Osteocyte (in vitro differentiated cells): Measurements from ENCODE around the gene KRT86. TPM values are rescaled to one million over a fixed set of nuclear protein-coding genes. Genes with fewer than 3 reads are reported as not detected.

ENCODE experiments used
- DNase-seq: peaks from one replicate; pipeline ENCODE4 v3.0.0; 2021; ENCODE audit warnings: mixed read lengths; ENCODE audit not compliant: unreplicated experiment; ENCODE audit errors: extremely low spot score
- H3K27ac Mint-ChIP-seq: one replicate; pipeline ENCODE4 v1.8.0; 2021; ENCODE audit warnings: mild to moderate bottlenecking, mixed read lengths; ENCODE audit not compliant: unreplicated experiment
- H3K27me3 Mint-ChIP-seq: one replicate; pipeline ENCODE4 v1.8.0; 2021; ENCODE audit warnings: mixed read lengths; ENCODE audit not compliant: unreplicated experiment
- H3K36me3 Mint-ChIP-seq: one replicate; pipeline ENCODE4 v1.8.0; 2021; ENCODE audit warnings: mixed read lengths; ENCODE audit not compliant: unreplicated experiment
- H3K4me1 Mint-ChIP-seq: one replicate; pipeline ENCODE4 v1.8.0; 2021; ENCODE audit warnings: mixed read lengths; ENCODE audit not compliant: unreplicated experiment
- H3K4me3 Mint-ChIP-seq: one replicate; pipeline ENCODE4 v1.8.0; 2021; ENCODE audit warnings: mild to moderate bottlenecking, moderate library complexity, mixed read lengths; ENCODE audit not compliant: unreplicated experiment
- H3K9me3 Mint-ChIP-seq: one replicate; pipeline ENCODE4 v1.8.0; 2021; ENCODE audit warnings: mixed read lengths; ENCODE audit not compliant: unreplicated experiment
- total RNA-seq: library from RNA; stranded (reverse); gene quantifications from 2 replicates; pipeline ENCODE4 v1.2.1, GENCODE V29; 2021
- TF ChIP-seq, protein P1 (sequence below): fragments of 200-600 bp; sonication (generic); IDR thresholded peaks from 2 replicates; pipeline ENCODE4 v1.5.0; 2021; ENCODE audit warnings: antibody characterized with exemption, mild to moderate bottlenecking, moderate library complexity

Gene KRT86
- total RNA-seq, 1 donor from 2014 or later: 0.24 TPM

DNA sequence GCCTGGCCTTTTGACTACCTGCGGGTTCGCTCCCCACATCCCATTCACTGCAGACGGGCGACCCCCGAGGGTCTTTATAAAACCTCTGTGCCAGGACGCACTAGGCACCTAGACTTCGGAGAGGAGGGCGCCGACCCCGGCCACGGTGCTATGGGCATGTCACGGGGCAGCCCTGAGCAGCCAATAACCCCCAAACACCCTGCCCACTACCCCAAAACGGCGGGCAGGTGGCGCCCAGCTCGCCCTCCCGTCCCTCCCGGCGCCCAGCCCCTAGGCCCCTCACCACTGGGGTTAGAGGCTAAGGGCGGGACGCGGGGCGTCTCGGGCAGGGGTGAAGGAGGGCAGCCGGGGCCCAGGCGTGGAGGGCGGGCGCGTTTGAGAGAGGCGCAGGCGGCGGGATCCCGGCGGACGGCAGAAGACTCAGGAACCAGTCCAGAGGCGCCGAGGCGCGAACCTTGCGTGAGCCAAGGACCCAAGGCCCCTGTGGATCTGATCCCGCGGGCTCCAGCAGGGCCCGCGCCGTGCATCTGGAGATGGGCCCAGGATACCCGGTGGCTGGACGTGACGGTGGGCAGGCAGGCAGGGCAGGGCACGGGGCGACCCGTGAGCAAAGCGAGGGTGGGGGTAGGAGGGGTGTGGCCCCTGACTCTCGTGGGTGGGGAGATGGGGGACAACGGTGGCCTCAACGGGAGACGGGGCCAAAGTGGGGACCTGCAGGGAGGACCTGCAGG, 81.8 kb downstream of the KRT86 start:
- Mint-ChIP-seq H3K36me3 (no peaks in the 10 kb centered on the region), H3K27ac (no peak overlapping the region), H3K27me3 (peaks cover 35% of the 10 kb centered on the region), H3K4me1 (peaks cover 20% of the 10 kb centered on the region), H3K9me3 (no peaks in the 10 kb centered on the region), H3K4me3 (no peak overlapping the region)
- peak; percentile 81 for DNase-seq
- TF ChIP-seq, protein P1, sequence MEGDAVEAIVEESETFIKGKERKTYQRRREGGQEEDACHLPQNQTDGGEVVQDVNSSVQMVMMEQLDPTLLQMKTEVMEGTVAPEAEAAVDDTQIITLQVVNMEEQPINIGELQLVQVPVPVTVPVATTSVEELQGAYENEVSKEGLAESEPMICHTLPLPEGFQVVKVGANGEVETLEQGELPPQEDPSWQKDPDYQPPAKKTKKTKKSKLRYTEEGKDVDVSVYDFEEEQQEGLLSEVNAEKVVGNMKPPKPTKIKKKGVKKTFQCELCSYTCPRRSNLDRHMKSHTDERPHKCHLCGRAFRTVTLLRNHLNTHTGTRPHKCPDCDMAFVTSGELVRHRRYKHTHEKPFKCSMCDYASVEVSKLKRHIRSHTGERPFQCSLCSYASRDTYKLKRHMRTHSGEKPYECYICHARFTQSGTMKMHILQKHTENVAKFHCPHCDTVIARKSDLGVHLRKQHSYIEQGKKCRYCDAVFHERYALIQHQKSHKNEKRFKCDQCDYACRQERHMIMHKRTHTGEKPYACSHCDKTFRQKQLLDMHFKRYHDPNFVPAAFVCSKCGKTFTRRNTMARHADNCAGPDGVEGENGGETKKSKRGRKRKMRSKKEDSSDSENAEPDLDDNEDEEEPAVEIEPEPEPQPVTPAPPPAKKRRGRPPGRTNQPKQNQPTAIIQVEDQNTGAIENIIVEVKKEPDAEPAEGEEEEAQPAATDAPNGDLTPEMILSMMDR: no peak

DNA sequence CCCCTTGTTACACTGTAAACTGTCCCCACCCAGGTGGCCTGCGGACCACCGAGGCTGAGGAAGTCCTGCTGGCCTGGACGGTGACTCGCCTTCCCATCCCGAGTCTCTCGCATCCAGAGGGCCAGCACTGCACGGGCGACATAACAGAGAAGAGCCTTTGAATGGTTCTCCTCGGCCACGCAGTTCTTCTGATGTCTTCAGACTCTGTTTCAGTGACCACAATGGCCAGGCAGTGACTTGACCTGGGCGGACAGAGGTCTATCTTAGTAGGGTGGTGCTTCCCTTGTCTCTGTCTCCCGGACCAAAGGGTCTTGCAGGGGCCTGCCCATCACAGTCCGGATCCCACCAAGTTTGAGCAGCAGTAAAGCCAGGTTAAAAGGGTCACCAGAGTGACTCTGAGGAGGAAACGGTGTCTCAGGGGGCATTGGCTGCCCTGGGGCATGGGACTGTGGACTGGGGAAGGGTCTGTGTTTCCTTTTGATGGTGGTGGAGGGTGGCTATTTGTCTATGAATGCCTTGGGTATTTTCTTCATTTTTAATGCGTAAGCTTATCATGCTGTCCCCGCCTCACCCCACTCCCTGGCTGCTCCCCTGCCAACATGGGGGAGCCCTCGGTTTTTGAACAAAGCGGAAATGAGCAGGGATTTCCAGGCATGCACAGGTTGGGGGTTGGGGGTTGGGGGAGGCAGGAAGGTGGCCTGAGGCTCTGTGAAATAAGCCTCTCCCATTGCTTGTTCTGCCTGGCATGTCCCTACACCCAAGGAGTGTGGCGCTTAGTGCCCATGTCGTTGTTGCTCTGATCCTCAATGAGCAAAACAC, 82.5 kb downstream of the KRT86 start:
- Mint-ChIP-seq H3K4me3 (no peak overlapping the region), H3K27ac (no peak overlapping the region), H3K27me3 (peaks cover 31% of the 10 kb centered on the region), H3K4me1 (peaks cover 18% of the 10 kb centered on the region), H3K9me3 (no peaks in the 10 kb centered on the region), H3K36me3 (no peaks in the 10 kb centered on the region)
- TF ChIP-seq, protein P1: no peak
- DNase-seq: peak; percentile 81

Other genes starting within 250 kb of the KRT86 start
- gene NR4A1, start 223.2 kb upstream of the KRT86 start, total RNA-seq: 6.7 and 13.0 TPM in 2 replicates
- gene ATG101, start 204.7 kb upstream of the KRT86 start, total RNA-seq: 41.7 and 46.1 TPM in 2 replicates
- gene SMIM41, start 194.9 kb upstream of the KRT86 start, total RNA-seq: not detected in 2 replicates
- gene KRT80, start 82.6 kb upstream of the KRT86 start, total RNA-seq: 9.2 and 9.9 TPM in 2 replicates
- 168 and 178 TPM in 2 replicates for gene KRT7, start 41.4 kb upstream of the KRT86 start, total RNA-seq
- gene KRT81, start 16.9 kb downstream of the KRT86 start, total RNA-seq: 0.50 and 0.83 TPM in 2 replicates
- gene KRT83, start 46.8 kb downstream of the KRT86 start, total RNA-seq: not detected in 2 replicates
- not detected in 2 replicates for gene KRT85, start 92.8 kb downstream of the KRT86 start, total RNA-seq
- not detected in 2 replicates for gene KRT84, start 111.0 kb downstream of the KRT86 start, total RNA-seq
- not detected in 2 replicates for gene KRT82, start 131.7 kb downstream of the KRT86 start, total RNA-seq
- not detected in 2 replicates for gene KRT75, start 159.7 kb downstream of the KRT86 start, total RNA-seq
- gene KRT6B, start 177.5 kb downstream of the KRT86 start, total RNA-seq: not detected in 2 replicates
- not detected in 2 replicates for gene KRT6C, start 199.2 kb downstream of the KRT86 start, total RNA-seq
- gene KRT6A, start 218.6 kb downstream of the KRT86 start, total RNA-seq: not detected in 2 replicates
- gene KRT5, start 245.7 kb downstream of the KRT86 start, total RNA-seq: not detected in 2 replicates